Stimulated activated CD8-positive, alpha-beta memory T cell treated with anti-CD3 and anti-CD28 coated beads, Interleukin-15, amount 100 ng/mL, for 24 hours (primary cell): ENCODE results near the gene VEPH1.
"Not testable (repeated sequence)": the region's sequence is repeated elsewhere in the genome, so short reads cannot be mapped to it uniquely, and the experiment has no call there.

Source experiments
- DNase-seq: peaks from one replicate; pipeline ENCODE4 v3.0.0-alpha.2; 2020; ENCODE audit warnings: low read depth

Gene VEPH1

DNA sequence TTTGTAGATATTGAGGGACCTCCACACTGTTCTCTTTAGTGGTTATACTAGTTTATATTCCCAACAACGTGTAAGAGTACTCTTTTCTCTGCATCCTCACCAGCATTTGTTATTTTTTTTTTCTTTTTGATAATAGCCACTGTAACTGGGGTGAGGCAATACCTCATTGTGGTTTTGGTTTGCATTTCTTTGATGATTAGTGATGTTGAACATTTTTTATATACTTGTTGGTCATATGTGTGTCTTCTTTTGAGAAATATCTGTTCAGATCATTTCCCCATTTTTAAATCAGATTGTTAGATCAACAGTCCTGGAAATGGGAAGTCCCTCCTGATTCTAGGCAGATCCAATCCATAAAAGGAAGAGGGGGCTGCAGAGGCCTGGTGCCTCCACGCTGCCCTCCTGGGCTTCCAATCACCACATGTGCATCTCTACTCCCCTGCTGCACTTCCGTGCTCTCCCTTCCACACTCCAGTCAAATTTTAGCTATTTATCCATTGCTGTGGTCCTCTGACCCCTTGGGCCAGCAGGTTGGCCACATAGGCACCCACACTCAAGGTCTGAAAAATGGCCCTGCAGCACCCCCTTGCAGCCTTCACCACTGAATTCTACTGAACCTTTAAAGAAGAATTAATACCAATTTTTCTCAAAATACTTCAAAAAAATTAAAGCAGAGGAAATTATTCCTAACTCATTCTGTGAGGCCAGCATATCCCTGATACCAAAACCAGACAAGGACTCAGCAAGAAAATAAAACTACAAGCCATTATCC lies 154.7 kb downstream of the VEPH1 start:
- DNase-seq, result not testable (repeated sequence)

DNA sequence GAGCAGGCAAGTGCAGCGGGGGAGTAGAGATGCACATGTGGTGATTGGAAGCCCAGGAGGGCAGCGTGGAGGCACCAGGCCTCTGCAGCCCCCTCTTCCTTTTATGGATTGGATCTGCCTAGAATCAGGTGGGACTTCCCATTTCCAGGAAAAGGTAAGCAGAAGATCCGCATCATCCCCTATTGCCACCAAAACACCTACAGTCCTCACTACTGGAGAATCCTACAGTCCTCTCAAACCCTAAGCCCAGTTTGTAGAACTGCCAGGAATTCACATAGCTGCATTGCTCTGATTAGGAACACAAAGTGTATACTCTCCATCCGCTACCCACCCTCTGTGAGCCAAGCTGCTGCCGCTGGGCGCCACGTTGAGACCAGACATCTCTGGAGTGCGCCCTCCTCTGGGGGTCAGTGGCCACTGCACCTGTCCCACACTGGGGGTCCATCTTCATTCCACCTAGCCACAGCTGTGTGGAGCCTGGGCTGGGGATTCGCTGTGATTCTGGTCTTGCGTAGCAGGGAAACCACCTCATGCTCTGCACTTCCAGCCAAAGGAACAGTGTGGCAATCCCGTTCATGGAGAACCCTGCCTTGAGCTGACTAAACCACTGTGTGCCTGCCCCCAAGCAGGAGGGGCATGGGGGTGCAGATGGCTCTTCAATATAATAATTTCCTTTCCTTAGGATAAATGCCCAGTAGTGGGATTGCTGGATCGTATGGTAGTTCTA lies 155.5 kb downstream of the VEPH1 start:
- DNase-seq, result no peak

DNA sequence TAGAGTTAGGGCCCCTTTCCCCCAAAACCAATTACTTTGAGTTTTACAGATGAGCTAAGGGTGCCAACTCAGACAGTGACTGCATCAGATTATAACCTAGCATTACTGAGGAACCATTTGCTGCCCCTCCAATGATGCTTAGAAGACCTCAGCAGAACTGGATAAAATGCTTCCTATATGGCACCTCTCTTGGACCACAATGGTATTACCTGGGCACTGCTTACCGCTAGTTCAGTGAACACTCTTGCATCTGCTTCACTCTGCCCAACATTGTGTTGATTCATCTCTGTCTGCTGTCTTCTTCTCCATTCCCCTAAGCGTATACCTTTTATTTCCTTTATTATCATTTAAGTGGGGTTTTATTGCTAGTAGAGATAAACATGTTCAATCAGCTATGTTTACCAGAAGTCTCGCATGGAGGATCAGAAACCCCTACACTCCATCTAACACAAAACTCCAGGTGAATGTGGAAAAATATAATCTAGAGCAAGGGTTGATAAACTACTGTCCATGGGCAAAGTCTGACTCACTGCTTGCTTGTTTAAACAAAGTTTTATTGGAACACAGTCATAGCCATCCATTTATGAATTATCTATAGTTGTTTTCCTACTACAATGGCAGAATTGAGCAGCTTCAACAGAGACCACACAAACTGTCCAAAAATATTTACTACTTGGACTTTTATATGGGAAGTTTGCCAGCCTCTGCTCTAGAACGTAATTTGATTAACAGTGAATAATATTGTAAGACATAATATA lies 166.8 kb downstream of the VEPH1 start:
- DNase-seq, result no peak

DNA sequence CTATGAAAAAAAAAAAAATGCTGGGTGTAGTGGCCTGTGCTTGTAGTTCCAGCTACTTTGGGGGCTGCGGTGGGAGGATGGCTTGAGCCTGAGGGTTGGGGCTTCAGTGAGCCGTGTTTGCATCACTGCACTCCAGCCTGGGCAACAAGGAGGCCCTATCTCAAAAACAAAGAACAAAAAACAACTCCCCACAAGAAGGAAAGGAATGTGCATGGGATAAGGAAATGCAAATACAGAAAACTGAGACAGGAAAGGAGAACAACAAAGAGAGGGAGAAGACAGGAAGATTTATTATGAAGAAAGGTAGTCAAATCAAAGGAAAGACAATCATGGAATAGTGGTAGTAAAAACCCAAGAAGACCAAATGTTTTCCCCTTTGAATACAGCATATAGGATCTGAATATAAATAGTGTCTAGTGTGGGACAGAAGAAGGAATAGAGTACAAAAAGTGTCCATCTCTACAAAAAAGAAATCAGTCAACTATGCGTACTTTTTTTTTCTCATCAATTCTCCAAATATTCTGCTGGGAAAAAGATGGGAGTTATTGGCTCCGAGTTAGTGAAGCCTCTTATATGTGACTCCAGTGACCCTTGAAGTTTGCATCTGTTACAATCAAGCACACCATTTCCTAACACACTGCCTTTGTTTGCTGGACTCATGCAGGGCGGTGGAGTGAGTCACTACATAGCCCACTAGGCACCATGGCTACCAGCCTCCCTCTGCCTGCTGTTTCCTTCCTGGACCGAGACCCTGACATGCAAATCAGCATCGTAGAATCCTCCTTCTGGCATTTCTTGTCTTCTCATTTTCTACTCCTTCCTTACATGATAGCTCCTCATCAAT lies 167.8 kb downstream of the VEPH1 start:
- no peak for DNase-seq

DNA sequence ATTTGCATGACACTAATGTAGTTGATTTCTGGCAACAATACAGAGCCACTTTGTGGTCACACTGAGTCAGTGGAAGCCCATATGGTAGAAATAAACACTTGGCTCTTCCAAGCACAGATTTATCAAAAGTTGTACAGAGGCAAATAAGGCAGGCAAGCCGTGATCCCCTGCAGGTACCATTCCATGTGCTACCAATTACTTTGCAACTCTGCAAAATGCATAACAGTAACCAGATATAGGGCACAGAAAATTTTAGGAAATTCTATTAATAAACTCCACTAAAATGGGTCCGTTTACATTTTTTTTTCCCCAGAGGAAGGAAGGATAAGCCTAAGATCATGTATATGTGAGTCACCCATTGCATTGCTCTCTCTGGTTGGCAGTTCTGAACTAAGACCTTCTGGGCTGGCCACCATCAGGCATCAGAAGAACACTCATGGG lies 169.6 kb downstream of the VEPH1 start:
- no peak for DNase-seq

DNA sequence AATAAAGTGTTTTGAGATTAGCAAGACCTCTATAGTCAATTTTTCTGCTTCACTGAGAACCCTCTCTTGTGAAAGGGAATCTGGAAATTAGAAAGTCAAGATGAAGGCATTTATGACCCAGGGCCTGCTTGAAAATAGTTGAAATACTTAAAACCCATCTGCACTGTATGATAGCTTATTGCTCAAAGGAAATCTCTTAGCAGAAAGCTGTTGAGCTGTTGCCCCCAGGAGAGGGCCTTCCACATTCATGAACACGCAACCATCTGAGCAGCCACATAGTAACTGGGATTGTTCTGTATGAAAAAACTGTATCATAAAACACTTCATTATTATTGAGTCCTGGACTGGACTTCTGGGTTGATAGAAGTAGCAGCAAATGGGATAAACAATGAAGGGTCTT lies 173.0 kb downstream of the VEPH1 start:
- DNase-seq, result no peak

DNA sequence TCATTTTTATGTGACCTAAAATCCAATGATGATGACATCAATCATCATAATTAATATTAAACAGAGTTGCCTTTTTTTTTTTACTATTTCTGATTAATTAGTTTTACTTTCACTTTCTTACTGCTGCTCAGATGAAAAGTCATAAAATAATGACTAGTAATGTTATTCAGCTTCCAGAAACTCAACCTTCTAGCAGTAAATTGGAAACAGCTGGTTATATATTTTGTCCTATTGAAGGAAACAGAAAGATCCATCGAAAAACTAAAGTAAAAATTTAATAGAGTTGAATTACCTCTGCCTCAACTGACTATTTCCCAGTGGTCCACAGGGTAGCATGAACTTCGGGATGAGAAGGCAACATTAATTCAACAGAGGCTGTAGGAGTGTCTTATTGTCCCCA lies 173.7 kb downstream of the VEPH1 start:
- DNase-seq, result no peak

DNA sequence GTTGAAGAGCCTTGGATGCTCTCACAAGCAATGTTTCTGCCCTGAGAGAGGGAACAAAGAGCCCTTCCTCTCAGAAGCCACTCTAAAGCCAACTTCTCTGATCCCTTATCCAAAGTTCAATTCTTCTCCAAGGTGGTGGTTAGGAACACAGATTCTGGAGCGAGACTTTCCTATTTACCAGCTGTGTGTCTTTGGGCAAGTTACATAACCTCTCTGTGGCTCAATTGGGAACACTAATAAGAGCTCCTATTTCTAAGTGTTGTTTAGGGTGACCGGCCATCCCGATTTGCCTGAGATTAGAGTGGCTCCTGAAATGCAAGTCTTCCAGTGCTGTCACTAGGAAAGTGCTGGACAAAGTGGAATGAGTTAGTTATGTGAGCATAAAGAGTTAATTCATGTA lies 175.4 kb downstream of the VEPH1 start:
- DNase-seq, result no peak

DNA sequence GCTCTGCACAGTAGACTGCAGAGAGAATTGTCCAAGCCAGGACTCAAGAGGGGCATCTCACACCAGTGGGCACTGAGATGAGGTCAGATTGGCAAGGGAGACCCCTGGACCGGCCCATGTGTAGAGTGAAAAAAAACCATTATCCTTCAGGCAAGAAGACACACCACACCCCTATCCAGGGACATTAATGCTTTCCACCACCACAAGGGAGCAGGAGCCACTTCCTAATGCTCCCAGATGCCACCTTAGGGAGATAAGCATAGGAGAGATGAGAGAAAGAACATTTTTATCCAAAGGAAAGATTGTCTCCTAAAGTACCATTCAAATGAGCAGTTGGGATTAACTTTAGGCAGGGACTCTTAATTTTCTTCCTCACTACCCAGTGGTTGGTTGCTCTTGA lies 176.2 kb downstream of the VEPH1 start:
- DNase-seq, result no peak

DNA sequence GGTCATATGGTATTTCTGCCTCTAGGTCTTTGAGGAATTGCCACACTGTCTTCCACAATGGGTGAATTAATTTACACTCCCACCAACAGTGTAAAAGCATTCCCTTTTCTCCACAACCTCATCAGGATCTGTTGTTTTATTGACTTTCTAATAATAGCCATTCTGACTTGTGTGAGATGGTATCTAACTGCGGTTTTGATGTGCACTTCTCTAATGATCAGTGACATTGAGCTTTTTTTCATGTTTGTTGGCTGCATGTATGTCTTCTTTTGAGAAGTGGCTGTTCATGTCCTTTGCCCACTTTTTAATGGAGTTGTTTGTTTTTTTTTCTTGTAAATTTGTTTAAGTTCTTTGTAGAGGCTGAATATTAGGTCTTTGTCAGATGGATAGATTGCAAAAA lies 178.3 kb downstream of the VEPH1 start:
- DNase-seq, result not testable (repeated sequence)

DNA sequence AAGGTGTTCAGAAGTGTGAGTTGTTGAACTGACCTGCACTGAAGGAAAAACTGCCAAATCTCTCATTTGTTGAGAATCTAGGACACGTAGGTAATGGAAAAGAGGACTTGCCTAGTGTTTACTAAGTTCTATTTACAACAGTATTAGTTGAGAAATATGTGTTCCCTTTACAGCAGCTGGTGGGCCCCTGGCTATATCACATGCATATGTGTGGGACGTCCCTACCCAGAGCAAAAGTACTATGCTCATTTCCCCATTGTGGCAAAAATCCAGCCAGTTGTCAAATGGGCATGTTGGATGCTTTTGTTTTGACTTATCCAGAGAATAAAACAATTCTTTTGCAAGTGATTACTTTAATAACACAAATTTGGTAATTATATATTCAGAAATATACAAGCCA lies 179.9 kb downstream of the VEPH1 start:
- no peak for DNase-seq

DNA sequence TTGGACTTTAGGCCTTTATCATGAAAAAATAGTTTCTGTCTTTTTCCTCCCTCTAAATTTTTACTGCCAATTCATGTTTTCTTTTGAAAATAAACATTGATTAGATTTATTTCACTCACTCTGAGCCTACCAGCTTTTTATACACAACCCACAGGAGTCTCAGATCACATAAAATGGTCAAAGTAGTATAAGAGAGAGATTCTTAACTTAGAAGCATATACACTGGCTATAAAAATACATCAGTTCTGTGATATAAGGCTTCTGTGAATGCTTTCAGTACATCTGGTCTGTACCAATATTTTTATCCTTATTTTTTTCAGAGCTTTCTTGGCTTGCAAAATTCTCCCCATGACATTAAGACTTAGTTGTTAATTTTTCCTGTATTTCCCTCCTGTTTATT lies 183.5 kb downstream of the VEPH1 start:
- no peak for DNase-seq

DNA sequence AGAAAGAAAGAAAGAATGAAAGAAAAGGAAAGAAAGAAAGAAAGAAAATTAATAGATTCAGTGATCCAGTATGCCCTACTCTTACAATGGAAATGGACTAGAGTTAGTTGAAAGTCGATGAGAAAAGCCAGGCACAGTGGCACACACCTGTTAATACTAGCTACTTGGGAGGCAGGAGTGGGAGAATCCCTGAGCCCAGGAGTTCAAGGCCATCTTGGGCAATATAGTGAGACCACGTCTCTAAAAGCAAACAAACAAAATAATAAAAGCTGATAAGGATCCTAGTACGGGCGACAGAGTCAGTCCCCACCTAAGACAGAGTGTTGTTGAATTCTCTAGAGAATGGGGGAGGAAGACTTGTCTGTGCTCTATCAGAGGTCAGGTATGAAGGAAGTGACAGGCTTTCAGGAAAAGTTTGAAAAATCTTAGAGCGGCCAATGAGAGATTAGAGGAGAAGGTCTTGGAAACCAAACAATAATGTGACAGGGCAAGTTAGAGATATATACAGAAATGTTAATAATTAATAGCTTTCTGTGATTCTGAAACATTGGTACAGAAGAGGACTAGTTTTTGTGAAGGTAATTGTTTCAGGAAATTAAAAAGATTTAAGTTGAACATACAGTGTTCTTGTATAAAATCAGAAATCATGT lies 184.5 kb downstream of the VEPH1 start:
- no peak for DNase-seq

DNA sequence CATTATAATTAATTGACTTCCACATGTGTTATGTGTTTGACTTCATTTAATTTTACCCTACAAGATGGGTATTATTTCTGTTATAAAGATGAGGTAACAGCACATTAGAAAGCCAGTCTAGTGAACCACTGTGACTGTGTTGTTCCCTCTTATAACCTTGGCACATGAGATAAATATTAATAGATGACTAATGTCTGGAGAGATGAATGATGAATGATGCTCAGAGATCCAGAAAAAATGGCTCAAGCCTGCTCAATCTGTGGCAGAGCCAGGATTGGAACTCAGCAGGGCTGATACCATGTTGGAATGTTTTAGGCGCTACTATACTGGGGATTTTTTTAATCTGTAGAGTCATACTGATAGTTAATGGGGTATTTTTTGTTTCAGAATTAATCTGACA lies 185.3 kb downstream of the VEPH1 start:
- no peak for DNase-seq

DNA sequence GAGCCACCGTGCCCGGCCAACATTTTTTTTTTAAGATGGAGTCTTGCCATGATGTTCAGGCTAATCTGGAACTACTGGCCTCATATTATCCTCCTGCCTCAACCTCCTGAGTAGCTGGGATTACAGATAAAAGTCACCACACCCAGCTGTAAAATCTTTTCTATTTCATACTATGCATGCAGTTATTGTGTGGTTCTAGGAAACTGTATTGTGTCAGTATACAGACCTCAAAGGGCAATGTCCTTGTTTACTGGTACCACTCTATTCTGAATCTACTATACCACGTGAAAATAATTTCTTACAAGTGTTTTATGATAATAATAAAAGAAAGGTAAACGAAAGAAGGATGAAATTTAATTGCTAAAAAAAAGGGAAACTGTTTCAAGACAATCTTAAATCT lies 190.0 kb downstream of the VEPH1 start:
- DNase-seq, result no peak

DNA sequence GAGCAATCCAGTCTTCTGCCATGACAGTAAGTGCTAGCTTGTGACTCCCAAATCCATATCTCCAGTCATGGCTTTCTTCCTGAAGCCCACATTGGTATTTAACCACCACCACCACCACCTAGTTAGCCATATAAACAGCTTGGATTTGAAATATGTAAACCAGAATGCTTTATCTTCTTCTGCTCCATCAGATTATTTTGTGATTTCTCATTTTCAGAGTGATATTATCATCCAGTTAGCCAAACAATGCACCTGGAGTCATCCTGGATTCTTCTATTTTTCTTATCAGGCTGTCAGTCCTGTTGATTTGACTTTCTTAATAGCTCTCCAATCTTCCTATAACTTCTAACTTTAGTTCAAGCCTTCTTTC lies 190.9 kb downstream of the VEPH1 start:
- DNase-seq, result no peak

DNA sequence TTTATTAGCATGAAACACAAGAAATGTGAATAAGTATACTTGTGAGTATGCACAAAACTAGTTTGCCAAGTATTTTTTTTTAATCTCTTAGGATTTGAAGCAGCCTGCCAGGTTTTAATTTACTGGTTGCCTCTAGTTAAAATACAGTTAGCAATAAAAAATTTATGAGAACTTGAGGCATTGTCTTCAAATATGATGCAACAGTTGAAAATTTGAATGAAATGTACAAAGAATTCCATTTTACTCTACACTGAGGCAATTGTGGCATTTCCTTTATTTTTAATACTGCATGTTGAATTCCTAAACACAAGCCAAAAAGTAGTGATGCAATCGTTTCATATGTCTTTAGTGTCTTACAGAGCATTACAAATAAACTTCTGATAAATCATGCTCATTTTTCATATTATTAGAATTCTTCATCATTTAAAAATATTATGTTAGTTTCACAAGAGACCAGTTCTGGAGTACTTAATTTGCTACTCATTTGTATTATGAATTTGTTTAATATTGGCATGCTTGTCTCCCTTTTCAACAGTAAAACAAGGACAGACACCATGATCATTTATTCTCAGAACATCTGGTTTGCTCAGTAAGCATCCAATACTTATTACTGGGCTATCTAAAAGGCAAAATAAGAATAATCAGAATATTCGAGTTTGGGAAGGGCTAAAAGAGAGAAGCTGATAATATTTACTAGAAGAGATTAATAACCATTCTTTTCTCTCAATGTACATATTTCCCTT lies 191.4 kb downstream of the VEPH1 start:
- no peak for DNase-seq

DNA sequence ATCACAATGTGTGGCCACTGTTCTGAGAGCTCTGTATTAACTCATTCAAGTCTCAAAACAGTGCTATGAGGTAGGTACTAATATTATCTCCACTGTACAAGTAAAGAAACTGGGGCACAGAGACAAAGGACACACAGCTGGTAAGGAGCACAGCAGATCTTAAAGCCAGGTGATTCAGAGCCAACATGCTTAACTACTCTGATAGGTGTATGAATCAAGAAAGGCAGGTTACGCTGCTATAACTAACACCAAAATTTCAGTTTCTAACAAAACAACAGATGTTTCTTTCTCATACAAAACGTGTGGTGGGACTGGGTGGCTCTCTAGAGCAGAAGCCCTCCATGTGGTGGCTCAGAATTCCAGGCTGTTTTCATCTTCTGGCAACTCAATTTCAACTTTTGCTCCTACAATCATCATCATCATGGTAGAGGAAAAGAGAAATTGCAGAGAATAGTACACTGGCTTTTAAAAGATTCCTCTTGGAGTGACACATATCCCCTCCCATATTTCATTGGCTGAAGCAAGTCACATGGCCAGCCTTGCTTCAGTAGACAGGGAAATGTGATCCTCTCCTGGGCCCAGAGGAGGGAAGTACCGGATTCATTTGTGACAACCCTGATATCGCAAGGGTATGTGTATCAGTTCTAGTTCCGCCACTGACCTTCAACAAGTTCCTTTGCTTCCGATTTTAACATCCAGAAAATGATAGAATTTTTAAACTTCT lies 192.7 kb downstream of the VEPH1 start:
- no peak for DNase-seq

DNA sequence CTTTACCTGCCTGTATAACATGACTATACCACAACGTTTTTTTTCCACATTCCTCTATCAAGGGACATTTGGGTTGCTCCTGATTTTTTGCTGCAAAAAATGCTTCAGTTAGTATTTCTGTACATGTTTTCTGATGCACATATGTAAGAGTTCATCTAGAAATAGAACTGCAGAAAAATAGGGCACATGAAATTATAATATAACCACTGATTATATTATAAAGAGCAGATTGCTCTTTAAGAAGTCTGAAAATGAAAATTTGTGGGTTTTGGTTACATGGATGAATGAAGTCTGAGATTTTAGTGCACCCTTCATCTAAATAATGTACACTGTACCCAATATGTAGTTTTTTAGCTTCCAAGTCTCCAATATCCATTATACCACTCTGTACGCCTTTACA lies 196.7 kb downstream of the VEPH1 start:
- no peak for DNase-seq

DNA sequence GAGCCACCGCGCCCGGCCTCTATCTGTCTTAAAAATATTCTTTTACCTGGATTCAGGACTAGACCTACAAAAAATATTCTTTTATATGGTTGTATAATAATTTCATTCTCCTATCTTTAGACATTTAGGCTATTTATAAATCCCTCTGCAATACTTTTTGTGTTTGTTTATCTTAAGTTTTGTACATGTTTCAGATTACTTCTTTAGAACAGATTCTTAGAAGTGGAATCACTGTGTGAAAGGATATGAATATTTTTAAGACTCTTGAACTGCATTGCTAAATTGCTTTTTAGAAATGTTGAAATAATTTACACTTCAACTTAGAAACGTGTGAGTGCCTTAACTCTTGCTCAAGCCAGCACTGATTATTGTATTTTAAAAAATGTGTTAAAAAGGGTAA lies 197.8 kb downstream of the VEPH1 start:
- DNase-seq, result no peak
